HL-60 (cell line): Measurements from ENCODE around the gene UGT1A7.

Experiments used
- CTCF ChIP-seq: IDR thresholded peaks from one replicate; pipeline ENCODE4 v1.5.1; 2011; ENCODE audit warnings: low read length, control low read depth, inconsistent platforms; ENCODE audit not compliant: insufficient read depth
- GABPA ChIP-seq: IDR thresholded peaks from 2 replicates; pipeline ENCODE4 v1.6.1; 2012; ENCODE audit warnings: low read depth
- POLR2AphosphoS5 ChIP-seq: IDR thresholded peaks from 2 replicates; pipeline ENCODE4 v1.6.1; 2012; ENCODE audit warnings: low read depth
- SPI1 ChIP-seq: IDR thresholded peaks from 2 replicates; pipeline ENCODE4 v1.6.1; 2012; ENCODE audit warnings: low read depth, mild to moderate bottlenecking, borderline replicate concordance
- TF ChIP-seq, protein P1 (sequence below): IDR thresholded peaks from 2 replicates; pipeline ENCODE4 v1.6.1; 2012; ENCODE audit warnings: low read depth; ENCODE audit not compliant: insufficient replicate concordance

GRCh38 chr2:233821196-233821595 is 139.5 kb downstream of the UGT1A7 start:
- no peak for TF ChIP-seq POLR2AphosphoS5
- TF ChIP-seq CTCF: no peak
- no peak for TF ChIP-seq GABPA
- TF ChIP-seq, protein P1, sequence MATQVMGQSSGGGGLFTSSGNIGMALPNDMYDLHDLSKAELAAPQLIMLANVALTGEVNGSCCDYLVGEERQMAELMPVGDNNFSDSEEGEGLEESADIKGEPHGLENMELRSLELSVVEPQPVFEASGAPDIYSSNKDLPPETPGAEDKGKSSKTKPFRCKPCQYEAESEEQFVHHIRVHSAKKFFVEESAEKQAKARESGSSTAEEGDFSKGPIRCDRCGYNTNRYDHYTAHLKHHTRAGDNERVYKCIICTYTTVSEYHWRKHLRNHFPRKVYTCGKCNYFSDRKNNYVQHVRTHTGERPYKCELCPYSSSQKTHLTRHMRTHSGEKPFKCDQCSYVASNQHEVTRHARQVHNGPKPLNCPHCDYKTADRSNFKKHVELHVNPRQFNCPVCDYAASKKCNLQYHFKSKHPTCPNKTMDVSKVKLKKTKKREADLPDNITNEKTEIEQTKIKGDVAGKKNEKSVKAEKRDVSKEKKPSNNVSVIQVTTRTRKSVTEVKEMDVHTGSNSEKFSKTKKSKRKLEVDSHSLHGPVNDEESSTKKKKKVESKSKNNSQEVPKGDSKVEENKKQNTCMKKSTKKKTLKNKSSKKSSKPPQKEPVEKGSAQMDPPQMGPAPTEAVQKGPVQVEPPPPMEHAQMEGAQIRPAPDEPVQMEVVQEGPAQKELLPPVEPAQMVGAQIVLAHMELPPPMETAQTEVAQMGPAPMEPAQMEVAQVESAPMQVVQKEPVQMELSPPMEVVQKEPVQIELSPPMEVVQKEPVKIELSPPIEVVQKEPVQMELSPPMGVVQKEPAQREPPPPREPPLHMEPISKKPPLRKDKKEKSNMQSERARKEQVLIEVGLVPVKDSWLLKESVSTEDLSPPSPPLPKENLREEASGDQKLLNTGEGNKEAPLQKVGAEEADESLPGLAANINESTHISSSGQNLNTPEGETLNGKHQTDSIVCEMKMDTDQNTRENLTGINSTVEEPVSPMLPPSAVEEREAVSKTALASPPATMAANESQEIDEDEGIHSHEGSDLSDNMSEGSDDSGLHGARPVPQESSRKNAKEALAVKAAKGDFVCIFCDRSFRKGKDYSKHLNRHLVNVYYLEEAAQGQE: no peak
- TF ChIP-seq SPI1: no peak
